ENCODE data around the gene MYDGF. TPM values are rescaled to one million over a fixed set of nuclear protein-coding genes. Genes with fewer than 3 reads are reported as not detected.

MYDGF gene
- total RNA-seq, 1 experiment from 2014 or later, result 30.8 TPM

DNA sequence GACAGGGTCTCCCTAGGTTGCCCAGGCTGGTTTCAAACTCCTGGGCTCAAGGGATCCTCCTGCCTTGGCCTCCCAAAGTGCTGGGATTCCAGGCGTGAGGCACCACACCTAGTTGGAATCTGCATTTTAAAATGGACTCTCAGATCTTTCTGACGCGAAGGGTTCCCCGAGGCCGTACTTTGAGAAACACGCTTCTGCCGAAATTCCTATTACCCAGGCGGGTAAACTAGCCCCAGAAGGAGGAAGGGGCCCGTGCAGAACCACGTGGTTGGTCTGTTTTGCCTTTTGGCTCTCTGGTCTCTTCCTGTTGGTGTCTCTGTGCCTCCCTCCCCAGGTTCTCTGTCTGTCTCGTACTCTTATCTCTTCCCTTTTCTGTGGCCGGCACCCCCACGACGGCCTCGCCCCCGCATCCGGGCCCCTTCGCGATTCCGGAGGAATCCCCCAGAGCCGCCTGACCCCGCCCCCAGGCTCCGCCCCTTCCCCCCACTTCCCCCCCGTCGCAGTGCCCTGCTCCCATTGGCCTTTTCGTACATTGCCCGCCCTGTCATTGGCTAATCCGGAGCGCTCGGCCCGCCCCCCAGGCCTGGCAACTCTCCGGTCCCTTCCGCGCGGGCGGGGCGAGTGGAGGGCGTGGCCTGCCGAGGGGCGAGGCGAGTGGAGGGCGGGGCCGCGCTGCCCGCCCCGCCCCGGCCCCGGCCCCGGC lies 31.2 kb downstream of the MYDGF start, which contains the start of gene TNFAIP8L1:
TNFAIP8L1 (plus strand) TSS at position 689 of the 703 bp plus-strand sequence. CDS start 12,354 bp downstream, outside the sequence.
- peak; percentile 99 for DNase-seq
- H3K27me3 ChIP-seq (ENCODE audit: low read length), result no peaks in the 10 kb centered on the region

DNA sequence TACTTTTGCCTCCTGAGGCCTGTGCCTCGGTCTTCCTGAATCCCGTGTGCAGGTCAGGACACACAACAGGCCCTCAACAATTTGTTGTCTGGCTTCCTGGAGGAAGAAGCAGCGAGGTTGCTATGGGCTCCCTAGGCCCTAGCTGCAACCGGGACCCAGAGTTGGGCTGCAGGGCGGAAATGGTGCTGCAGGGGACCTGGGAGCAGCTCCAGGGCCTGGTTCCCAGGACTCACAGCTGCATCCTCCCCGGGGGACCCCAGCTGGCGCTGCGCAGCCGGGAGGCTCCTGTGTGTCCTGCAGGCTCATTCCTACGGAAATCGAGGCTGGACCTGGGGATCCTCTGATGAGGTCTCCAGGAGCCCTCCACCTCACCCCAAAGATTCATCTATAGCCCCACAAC lies 31.8 kb downstream of the MYDGF start:
- no peaks in the 10 kb centered on the region for H3K9me3 ChIP-seq (ENCODE audit: low read length)
- H3K79me2 ChIP-seq (ENCODE audit: low read length), result peaks cover 17% of the 10 kb centered on the region
- H3K4me1 ChIP-seq (ENCODE audit: low read length), result peaks cover 26% of the 10 kb centered on the region
- peak overlapping the region; percentile 74 for H3K27ac ChIP-seq (ENCODE audit: low read length)
- H3K36me3 ChIP-seq (ENCODE audit: insufficient read depth, low read length), result no peaks in the 10 kb centered on the region
- no peaks in the 10 kb centered on the region for H4K20me1 ChIP-seq (ENCODE audit: insufficient read depth, low read depth, low read length)
- H3K9me2 ChIP-seq (replicated peaks; ENCODE audit: insufficient read depth, low read length), result no peaks in the 10 kb centered on the region
- no peaks in the 10 kb centered on the region for H3K27me3 ChIP-seq (ENCODE audit: low read length)
- H3K4me2 ChIP-seq (ENCODE audit: low read depth, low read length, poor library complexity, severe bottlenecking), result peak overlapping the region; percentile 74
- H3K4me3 ChIP-seq (ENCODE audit: low read length), result peak overlapping the region; percentile 55; the same call in 1 of the 2 replicates
- H3K9ac ChIP-seq (ENCODE audit: low read length), result peak overlapping the region; percentile 69
- no peak overlapping the region for H2AFZ ChIP-seq (ENCODE audit: low read length)
- DNase-seq, result no peak

More for the DNA sequence above, 31.2 kb downstream of the MYDGF start, which contains the start of gene TNFAIP8L1:
- Histone ChIP-seq H3K27ac (ENCODE audit: low read length) (peak within 1 kb of the TSS; percentile 74), H3K4me1 (ENCODE audit: low read length) (peaks cover 26% of the 10 kb centered on the region), H2AFZ (ENCODE audit: low read length) (peak within 1 kb of the TSS; percentile 60; the same call in 1 of the 2 replicates), H3K79me2 (ENCODE audit: low read length) (peaks cover 17% of the 10 kb centered on the region), H3K4me3 (ENCODE audit: low read length) (peak within 1 kb of the TSS; percentile 100), H3K9me3 (ENCODE audit: low read length) (no peaks in the 10 kb centered on the region), H3K9me2 (replicated peaks; ENCODE audit: insufficient read depth, low read length) (no peaks in the 10 kb centered on the region), H3K36me3 (ENCODE audit: insufficient read depth, low read length) (no peaks in the 10 kb centered on the region), H3K9ac (ENCODE audit: low read length) (peak within 1 kb of the TSS; percentile 96), H4K20me1 (ENCODE audit: insufficient read depth, low read depth, low read length) (no peaks in the 10 kb centered on the region), H3K4me2 (ENCODE audit: low read depth, low read length, poor library complexity, severe bottlenecking) (peak within 1 kb of the TSS; percentile 100)

- peaks cover 26% of the 10 kb centered on the region for H3K4me1 ChIP-seq (ENCODE audit: low read length)
- DNase-seq, result no peak
- H3K9me2 ChIP-seq (replicated peaks; ENCODE audit: insufficient read depth, low read length), result no peaks in the 10 kb centered on the region
- H3K4me3 ChIP-seq (ENCODE audit: low read length), result no peak overlapping the region
- H3K27ac ChIP-seq (ENCODE audit: low read length), result no peak overlapping the region
- H4K20me1 ChIP-seq (ENCODE audit: insufficient read depth, low read depth, low read length), result no peaks in the 10 kb centered on the region
- H3K4me2 ChIP-seq (ENCODE audit: low read depth, low read length, poor library complexity, severe bottlenecking), result no peak overlapping the region
- peaks cover 17% of the 10 kb centered on the region for H3K79me2 ChIP-seq (ENCODE audit: low read length)
- H3K9ac ChIP-seq (ENCODE audit: low read length), result peak overlapping the region; percentile 70; the same call in 1 of the 2 replicates
- no peaks in the 10 kb centered on the region for H3K9me3 ChIP-seq (ENCODE audit: low read length)
- no peaks in the 10 kb centered on the region for H3K27me3 ChIP-seq (ENCODE audit: low read length)
- no peaks in the 10 kb centered on the region for H3K36me3 ChIP-seq (ENCODE audit: insufficient read depth, low read length)
- H2AFZ ChIP-seq (ENCODE audit: low read length), result no peak overlapping the region
Measured at GRCh38 chr19:4636761-4637160, 33.4 kb downstream of the MYDGF start.

DNA sequence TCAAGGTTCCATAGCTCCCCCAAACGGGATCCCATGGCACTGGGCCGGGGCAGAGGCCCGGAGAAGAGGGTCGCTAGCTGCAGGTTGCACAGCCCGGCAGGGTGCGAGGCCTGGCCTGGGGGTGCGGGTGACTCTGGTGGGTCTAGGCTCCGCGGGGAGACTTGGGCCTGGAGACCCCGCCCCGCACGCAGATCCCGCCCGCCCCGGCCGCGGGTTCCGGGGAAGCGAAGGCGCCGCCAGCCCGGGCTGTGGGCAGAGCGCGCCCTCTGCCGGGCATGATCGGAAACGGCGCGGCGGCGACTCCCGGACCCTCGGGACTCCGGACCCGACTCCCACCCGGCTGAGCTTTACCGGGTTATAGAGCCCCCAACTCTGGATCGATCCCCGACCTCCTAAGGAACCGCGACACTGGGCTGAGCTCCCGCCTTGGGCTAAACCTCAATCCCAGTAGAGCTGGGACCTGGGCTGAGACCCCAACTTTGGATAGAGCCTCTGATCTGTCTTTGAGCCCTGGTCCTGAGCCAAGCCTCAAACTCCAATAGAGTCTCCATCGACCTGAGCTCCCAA lies 33.9 kb downstream of the MYDGF start:
- Histone ChIP-seq H3K27me3 (ENCODE audit: low read length) (no peaks in the 10 kb centered on the region), H3K9me2 (replicated peaks; ENCODE audit: insufficient read depth, low read length) (no peaks in the 10 kb centered on the region), H3K36me3 (ENCODE audit: insufficient read depth, low read length) (no peaks in the 10 kb centered on the region), H3K4me2 (ENCODE audit: low read depth, low read length, poor library complexity, severe bottlenecking) (peak overlapping the region; percentile 75), H3K4me3 (ENCODE audit: low read length) (peak overlapping the region; percentile 61; the same call in 1 of the 2 replicates), H4K20me1 (ENCODE audit: insufficient read depth, low read depth, low read length) (no peaks in the 10 kb centered on the region), H3K4me1 (ENCODE audit: low read length) (peaks cover 26% of the 10 kb centered on the region), H3K9me3 (ENCODE audit: low read length) (no peaks in the 10 kb centered on the region), H3K79me2 (ENCODE audit: low read length) (peaks cover 17% of the 10 kb centered on the region), H3K27ac (ENCODE audit: low read length) (no peak overlapping the region), H2AFZ (ENCODE audit: low read length) (peak overlapping the region; percentile 98), H3K9ac (ENCODE audit: low read length) (peak overlapping the region; percentile 70)
- peak; percentile 86 for DNase-seq

DNA sequence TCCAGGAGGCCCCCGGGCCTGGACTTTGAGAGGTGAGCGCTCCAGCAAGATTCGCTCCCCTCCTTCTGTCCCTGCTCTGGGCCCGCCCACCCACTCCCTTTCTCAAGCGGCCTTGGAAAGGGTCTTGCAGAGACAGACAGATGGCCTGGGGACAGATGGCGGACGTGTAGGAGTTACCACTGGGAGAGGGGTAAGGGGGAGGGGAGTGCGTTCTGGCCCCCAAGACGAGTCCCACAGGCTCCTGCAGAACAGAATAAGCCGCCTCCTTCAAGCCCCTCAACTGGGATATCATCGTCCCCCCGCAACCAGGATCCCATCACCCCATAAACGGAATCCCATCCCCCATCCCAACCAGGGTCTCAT lies 34.4 kb downstream of the MYDGF start:
- no peaks in the 10 kb centered on the region for H3K9me2 ChIP-seq (replicated peaks; ENCODE audit: insufficient read depth, low read length)
- H3K4me3 ChIP-seq (ENCODE audit: low read length), result peak overlapping the region; percentile 61; the same call in 1 of the 2 replicates
- H2AFZ ChIP-seq (ENCODE audit: low read length), result peak overlapping the region; percentile 98
- no peaks in the 10 kb centered on the region for H3K36me3 ChIP-seq (ENCODE audit: insufficient read depth, low read length)
- H3K79me2 ChIP-seq (ENCODE audit: low read length), result peaks cover 13% of the 10 kb centered on the region
- no peak overlapping the region for H3K27ac ChIP-seq (ENCODE audit: low read length)
- no peaks in the 10 kb centered on the region for H3K27me3 ChIP-seq (ENCODE audit: low read length)
- no peak for DNase-seq
- H3K4me2 ChIP-seq (ENCODE audit: low read depth, low read length, poor library complexity, severe bottlenecking), result peak overlapping the region; percentile 75
- peaks cover 26% of the 10 kb centered on the region for H3K4me1 ChIP-seq (ENCODE audit: low read length)
- H4K20me1 ChIP-seq (ENCODE audit: insufficient read depth, low read depth, low read length), result no peaks in the 10 kb centered on the region
- H3K9me3 ChIP-seq (ENCODE audit: low read length), result no peaks in the 10 kb centered on the region
- peak overlapping the region; percentile 70 for H3K9ac ChIP-seq (ENCODE audit: low read length)

DNA sequence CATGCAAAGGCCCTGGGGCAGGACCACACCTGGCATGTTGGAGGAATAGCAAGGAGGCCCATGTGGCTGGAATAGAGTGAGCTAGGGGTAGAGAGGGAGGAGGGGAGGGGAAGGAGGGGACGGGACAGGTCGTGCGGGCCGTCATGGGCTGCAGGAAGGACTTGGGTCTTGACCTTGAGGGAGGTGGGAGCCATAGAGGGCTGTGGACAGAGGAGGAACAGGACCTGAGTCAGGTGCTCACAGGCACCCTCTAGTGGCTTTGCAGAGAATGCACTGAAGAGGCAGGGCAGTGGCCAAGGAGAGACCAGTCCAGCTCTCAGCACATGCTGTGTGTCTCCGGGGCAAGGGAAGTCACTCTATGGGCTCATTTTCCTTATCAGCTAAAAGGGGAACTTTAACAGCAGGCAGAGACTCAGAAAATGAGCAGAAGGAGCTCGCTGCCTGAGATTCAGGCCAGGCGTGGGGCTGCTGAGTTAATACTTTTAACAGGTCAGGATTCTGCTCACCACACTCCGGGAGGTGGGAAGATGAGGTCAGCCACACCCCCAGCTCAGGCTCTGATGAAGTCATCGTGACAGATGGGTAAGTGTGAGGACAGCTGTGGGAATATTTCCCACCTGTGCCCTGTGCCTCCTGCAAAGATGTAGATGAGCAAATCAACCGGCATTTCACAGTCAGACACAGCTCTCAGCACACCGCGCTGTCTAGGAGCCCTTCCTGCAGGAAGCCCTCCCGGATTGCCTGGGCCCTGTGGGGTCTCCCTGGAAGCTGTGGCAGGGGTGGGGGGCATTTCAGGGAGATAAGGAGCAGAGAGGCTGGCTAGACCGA lies 36.8 kb downstream of the MYDGF start:
- Histone ChIP-seq H4K20me1 (ENCODE audit: insufficient read depth, low read depth, low read length) (no peaks in the 10 kb centered on the region), H3K4me3 (ENCODE audit: low read length) (no peak overlapping the region), H3K9me3 (ENCODE audit: low read length) (no peaks in the 10 kb centered on the region), H3K27me3 (ENCODE audit: low read length) (no peaks in the 10 kb centered on the region), H3K9me2 (replicated peaks; ENCODE audit: insufficient read depth, low read length) (no peaks in the 10 kb centered on the region), H3K4me1 (ENCODE audit: low read length) (peaks cover 8% of the 10 kb centered on the region), H3K9ac (ENCODE audit: low read length) (no peak overlapping the region), H3K36me3 (ENCODE audit: insufficient read depth, low read length) (no peaks in the 10 kb centered on the region), H3K79me2 (ENCODE audit: low read length) (no peaks in the 10 kb centered on the region), H2AFZ (ENCODE audit: low read length) (no peak overlapping the region), H3K4me2 (ENCODE audit: low read depth, low read length, poor library complexity, severe bottlenecking) (no peak overlapping the region), H3K27ac (ENCODE audit: low read length) (no peak overlapping the region)
- peak; percentile 78 for DNase-seq

DNA sequence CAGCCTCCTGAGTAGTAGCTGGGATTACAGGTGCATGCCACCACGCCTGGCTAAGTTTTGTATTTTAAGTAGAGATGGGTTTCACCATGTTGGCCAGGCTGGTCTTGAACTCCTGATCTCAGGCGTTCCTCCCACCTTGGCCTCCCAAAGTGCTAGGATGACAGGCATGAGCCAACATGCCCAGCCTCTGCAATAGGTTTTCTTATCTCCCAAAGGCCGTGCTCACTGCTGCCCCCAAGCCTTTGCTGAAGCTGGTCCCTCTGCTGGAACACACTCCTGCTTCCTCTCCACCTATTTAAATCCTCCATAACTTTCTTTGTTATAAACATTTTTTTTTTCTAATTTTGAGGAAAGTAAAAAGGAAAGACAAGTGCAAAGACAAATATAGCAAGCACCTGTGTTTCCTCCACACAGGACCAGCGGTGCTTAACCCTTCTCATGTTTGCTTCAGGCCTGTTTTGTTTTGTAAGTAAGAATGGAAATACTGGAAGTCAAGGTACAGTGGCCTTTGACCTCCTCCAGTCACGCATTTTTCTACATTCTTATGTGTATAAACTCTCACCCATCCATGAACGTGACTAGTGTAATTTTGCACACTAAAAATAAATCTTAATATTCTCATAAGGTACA lies 45.3 kb downstream of the MYDGF start:
- Histone ChIP-seq H4K20me1 (ENCODE audit: insufficient read depth, low read depth, low read length) (no peaks in the 10 kb centered on the region), H2AFZ (ENCODE audit: low read length) (no peak overlapping the region), H3K27ac (ENCODE audit: low read length) (no peak overlapping the region), H3K4me1 (ENCODE audit: low read length) (no peaks in the 10 kb centered on the region), H3K79me2 (ENCODE audit: low read length) (no peaks in the 10 kb centered on the region), H3K4me2 (ENCODE audit: low read depth, low read length, poor library complexity, severe bottlenecking) (no peak overlapping the region), H3K27me3 (ENCODE audit: low read length) (no peaks in the 10 kb centered on the region), H3K9ac (ENCODE audit: low read length) (no peak overlapping the region), H3K4me3 (ENCODE audit: low read length) (no peak overlapping the region), H3K9me2 (replicated peaks; ENCODE audit: insufficient read depth, low read length) (no peaks in the 10 kb centered on the region), H3K9me3 (ENCODE audit: low read length) (no peaks in the 10 kb centered on the region), H3K36me3 (ENCODE audit: insufficient read depth, low read length) (no peaks in the 10 kb centered on the region)
- no peak for DNase-seq
